ENCODE measurements around the gene ARMH1.

The ARMH1 gene

GRCh38 chr1:44648529-44649250 lies 25.8 kb upstream of the ARMH1 start:
- peaks cover 86% of the 10 kb centered on the region; the same call in 1 of the 2 replicates for H3K36me3 ChIP-seq (ENCODE audit: insufficient read depth, low read length)
- H2AFZ ChIP-seq (ENCODE audit: low read length): no peak overlapping the region
- no peaks in the 10 kb centered on the region for H3K4me1 ChIP-seq (ENCODE audit: insufficient read depth, low read length, poor library complexity, severe bottlenecking)
- no peaks in the 10 kb centered on the region for H3K9me3 ChIP-seq (ENCODE audit: insufficient read depth, low read depth, low read length)
- no peaks in the 10 kb centered on the region for H3K27me3 ChIP-seq (ENCODE audit: insufficient read depth, low read length, poor library complexity, severe bottlenecking)
- no peak overlapping the region for H3K4me2 ChIP-seq (ENCODE audit: low read depth, low read length, poor library complexity, severe bottlenecking)
- H3K79me2 ChIP-seq (ENCODE audit: insufficient read depth, low read length): no peaks in the 10 kb centered on the region
- TF ChIP-seq EZH2phosphoT487 (IDR thresholded peaks at IDR 0.05; ENCODE audit: borderline replicate concordance) (no peak), CTCF (conservative IDR thresholded peaks at IDR 0.05; ENCODE audit: low read length) (no peak)
- H3K4me3 ChIP-seq (ENCODE audit: low read length, poor library complexity, severe bottlenecking): no peak overlapping the region
- H3F3A ChIP-seq (ENCODE audit: low read depth): 0 out of 2 replicates have a peak, but pooled peaks cover 5% of the 10 kb centered on the region
- H3K9ac ChIP-seq (ENCODE audit: low read depth, low read length, poor library complexity, severe bottlenecking): no peak overlapping the region
- no peaks in the 10 kb centered on the region for H4K20me1 ChIP-seq (ENCODE audit: insufficient read depth, low read length, poor library complexity, severe bottlenecking)
- no peaks in the 10 kb centered on the region for H3K9me2 ChIP-seq (replicated peaks; ENCODE audit: low read depth, low read length)

GRCh38 chr1:44649788-44650158 lies 24.7 kb upstream of the ARMH1 start:
- no peaks in the 10 kb centered on the region for H3K9me3 ChIP-seq (ENCODE audit: insufficient read depth, low read depth, low read length)
- no peak overlapping the region for H3K4me2 ChIP-seq (ENCODE audit: low read depth, low read length, poor library complexity, severe bottlenecking)
- H3F3A ChIP-seq (ENCODE audit: low read depth): 0 out of 2 replicates have a peak, but pooled peaks cover 5% of the 10 kb centered on the region
- H3K27me3 ChIP-seq (ENCODE audit: insufficient read depth, low read length, poor library complexity, severe bottlenecking): no peaks in the 10 kb centered on the region
- no peak overlapping the region for H2AFZ ChIP-seq (ENCODE audit: low read length)
- H3K79me2 ChIP-seq (ENCODE audit: insufficient read depth, low read length): no peaks in the 10 kb centered on the region
- H3K36me3 ChIP-seq (ENCODE audit: insufficient read depth, low read length): peaks cover 76% of the 10 kb centered on the region; the same call in 1 of the 2 replicates
- H4K20me1 ChIP-seq (ENCODE audit: insufficient read depth, low read length, poor library complexity, severe bottlenecking): no peaks in the 10 kb centered on the region
- no peak overlapping the region for H3K4me3 ChIP-seq (ENCODE audit: low read length, poor library complexity, severe bottlenecking)
- no peaks in the 10 kb centered on the region for H3K9me2 ChIP-seq (replicated peaks; ENCODE audit: low read depth, low read length)
- TF ChIP-seq EZH2phosphoT487 (IDR thresholded peaks at IDR 0.05; ENCODE audit: borderline replicate concordance) (no peak), CTCF (conservative IDR thresholded peaks at IDR 0.05; ENCODE audit: low read length) (no peak)
- no peak overlapping the region for H3K9ac ChIP-seq (ENCODE audit: low read depth, low read length, poor library complexity, severe bottlenecking)
- no peaks in the 10 kb centered on the region for H3K4me1 ChIP-seq (ENCODE audit: insufficient read depth, low read length, poor library complexity, severe bottlenecking)

GRCh38 chr1:44650159-44650831 lies 24.2 kb upstream of the ARMH1 start:
- TF ChIP-seq EZH2phosphoT487 (IDR thresholded peaks at IDR 0.05; ENCODE audit: borderline replicate concordance) (no peak), CTCF (conservative IDR thresholded peaks at IDR 0.05; ENCODE audit: low read length) (no peak)
- Histone ChIP-seq H3K9ac (ENCODE audit: low read depth, low read length, poor library complexity, severe bottlenecking) (no peak overlapping the region), H3K9me2 (replicated peaks; ENCODE audit: low read depth, low read length) (no peaks in the 10 kb centered on the region), H2AFZ (ENCODE audit: low read length) (no peak overlapping the region), H3K4me1 (ENCODE audit: insufficient read depth, low read length, poor library complexity, severe bottlenecking) (no peaks in the 10 kb centered on the region), H3K36me3 (ENCODE audit: insufficient read depth, low read length) (peaks cover 71% of the 10 kb centered on the region; the same call in 1 of the 2 replicates), H3K9me3 (ENCODE audit: insufficient read depth, low read depth, low read length) (no peaks in the 10 kb centered on the region), H3K4me2 (ENCODE audit: low read depth, low read length, poor library complexity, severe bottlenecking) (no peak overlapping the region), H3K4me3 (ENCODE audit: low read length, poor library complexity, severe bottlenecking) (no peak overlapping the region), H3F3A (ENCODE audit: low read depth) (0 out of 2 replicates have a peak, but pooled peaks cover 5% of the 10 kb centered on the region), H3K79me2 (ENCODE audit: insufficient read depth, low read length) (no peaks in the 10 kb centered on the region), H3K27me3 (ENCODE audit: insufficient read depth, low read length, poor library complexity, severe bottlenecking) (no peaks in the 10 kb centered on the region), H4K20me1 (ENCODE audit: insufficient read depth, low read length, poor library complexity, severe bottlenecking) (no peaks in the 10 kb centered on the region)
